ENCODE data around the gene RASGRF2.

Gene RASGRF2

DNA sequence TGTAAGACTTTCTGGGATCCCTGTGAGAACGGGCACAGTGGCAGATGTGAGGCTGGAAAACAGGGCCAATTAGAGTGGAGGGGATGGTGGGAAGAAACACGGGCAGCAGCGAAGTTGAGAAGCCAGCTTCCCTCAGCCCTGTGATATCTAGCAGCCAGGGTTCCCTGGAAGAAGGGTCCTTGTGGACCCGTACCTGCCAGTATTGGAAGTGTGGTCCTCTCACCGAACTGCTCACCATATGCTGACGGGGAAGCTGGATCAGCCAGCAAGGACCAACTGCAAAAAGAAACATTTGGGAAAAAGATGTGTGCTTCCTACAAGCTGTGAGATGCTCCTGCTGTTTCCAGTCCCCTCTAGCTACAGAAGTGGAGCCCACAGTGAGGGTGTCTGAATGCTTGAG lies 286.5 kb downstream of the RASGRF2 start:
- Histone ChIP-seq H3K4me3 (replicated peaks; ENCODE audit: low read depth, low read length) (no peak overlapping the region), H3K36me3 (ENCODE audit: control insufficient read depth, insufficient read depth, low read length) (no peaks in the 10 kb centered on the region), H3K27me3 (replicated peaks; ENCODE audit: control insufficient read depth, insufficient read depth, low read length) (no peaks in the 10 kb centered on the region)
- no peak for TF ChIP-seq CTCF (IDR thresholded peaks at IDR 0.05; ENCODE audit: insufficient read depth, low read length, poor library complexity, severe bottlenecking)
- no peak for DNase-seq (ENCODE audit: extremely low read depth, insufficient read length)

DNA sequence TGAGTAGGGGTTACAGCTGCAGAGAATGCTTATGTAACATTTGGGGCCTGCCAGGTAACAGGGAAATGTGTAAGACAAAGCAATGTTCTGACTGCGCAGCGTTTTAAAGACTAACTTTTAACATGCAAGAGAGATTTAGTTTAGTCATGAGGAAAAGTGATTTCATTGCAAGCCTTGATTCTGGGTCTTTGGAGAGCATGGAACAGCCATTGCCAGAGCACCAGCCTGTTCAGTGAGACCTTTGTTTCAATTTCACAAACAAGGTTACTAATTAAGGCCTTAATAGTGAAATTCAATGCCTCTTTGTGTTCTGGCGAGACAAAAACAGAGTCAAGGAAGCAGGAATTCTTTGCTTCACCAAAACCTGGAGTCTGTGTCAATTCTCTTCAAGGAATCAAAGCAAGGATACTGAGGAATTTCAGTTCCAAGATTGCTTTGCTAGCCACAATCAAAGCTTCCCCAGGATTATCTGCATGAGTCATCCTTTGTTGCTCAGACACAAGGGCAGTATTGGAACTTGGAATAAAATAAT lies 287.3 kb downstream of the RASGRF2 start:
- TF ChIP-seq CTCF (IDR thresholded peaks at IDR 0.05; ENCODE audit: insufficient read depth, low read length, poor library complexity, severe bottlenecking): no peak
- H3K27me3 ChIP-seq (replicated peaks; ENCODE audit: control insufficient read depth, insufficient read depth, low read length): no peaks in the 10 kb centered on the region
- no peak for DNase-seq (ENCODE audit: extremely low read depth, insufficient read length)
- H3K4me3 ChIP-seq (replicated peaks; ENCODE audit: low read depth, low read length): no peak overlapping the region
- no peaks in the 10 kb centered on the region for H3K36me3 ChIP-seq (ENCODE audit: control insufficient read depth, insufficient read depth, low read length)

DNA sequence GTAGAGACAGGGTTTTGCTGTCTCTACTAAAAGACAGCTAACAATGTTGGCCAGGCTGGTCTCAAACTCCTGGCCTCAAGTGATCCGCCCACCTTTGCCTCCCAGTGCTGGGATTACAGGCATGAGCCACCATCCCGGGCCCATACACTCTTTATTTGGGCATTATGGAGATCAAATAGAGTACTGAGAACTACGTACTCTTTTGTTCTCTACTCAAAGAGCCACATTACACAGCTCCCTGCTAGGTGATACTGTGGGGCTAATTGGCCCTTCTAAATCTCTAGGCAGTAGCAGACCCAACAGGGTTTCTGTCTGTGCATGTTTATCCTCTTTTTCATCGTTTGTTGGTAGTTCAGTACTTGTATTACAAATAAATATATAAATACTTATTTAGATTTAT lies 289.1 kb downstream of the RASGRF2 start:
- Histone ChIP-seq H3K4me3 (replicated peaks; ENCODE audit: low read depth, low read length) (no peak overlapping the region), H3K36me3 (ENCODE audit: control insufficient read depth, insufficient read depth, low read length) (no peaks in the 10 kb centered on the region), H3K27me3 (replicated peaks; ENCODE audit: control insufficient read depth, insufficient read depth, low read length) (no peaks in the 10 kb centered on the region)
- TF ChIP-seq CTCF (IDR thresholded peaks at IDR 0.05; ENCODE audit: insufficient read depth, low read length, poor library complexity, severe bottlenecking): no peak
- no peak for DNase-seq (ENCODE audit: extremely low read depth, insufficient read length)

DNA sequence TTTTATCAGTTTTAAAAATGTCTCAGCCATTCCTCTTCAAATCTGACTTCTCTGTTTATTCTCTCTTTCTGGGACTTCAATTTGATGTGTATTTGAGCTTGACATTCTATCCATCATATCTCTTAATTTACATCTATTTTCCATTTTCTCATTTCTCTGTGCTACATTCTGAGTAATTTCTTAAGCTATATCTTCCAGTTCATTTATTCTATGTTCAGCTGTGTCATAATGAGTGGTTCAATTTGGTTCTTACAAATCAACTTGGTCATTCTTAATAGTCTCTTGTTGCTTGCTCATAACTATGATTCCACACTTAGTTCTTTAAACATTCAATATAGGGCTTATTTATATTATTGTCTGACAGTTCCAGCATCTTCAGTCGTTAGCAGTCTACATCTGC lies 289.8 kb downstream of the RASGRF2 start:
- H3K36me3 ChIP-seq (ENCODE audit: control insufficient read depth, insufficient read depth, low read length): no peaks in the 10 kb centered on the region
- no peaks in the 10 kb centered on the region for H3K27me3 ChIP-seq (replicated peaks; ENCODE audit: control insufficient read depth, insufficient read depth, low read length)
- no peak for DNase-seq (ENCODE audit: extremely low read depth, insufficient read length)
- no peak overlapping the region for H3K4me3 ChIP-seq (replicated peaks; ENCODE audit: low read depth, low read length)
- TF ChIP-seq CTCF (IDR thresholded peaks at IDR 0.05; ENCODE audit: insufficient read depth, low read length, poor library complexity, severe bottlenecking): no peak

GRCh38 chr5:81251922-81252321 lies 291.8 kb downstream of the RASGRF2 start:
- Histone ChIP-seq H3K27me3 (replicated peaks; ENCODE audit: control insufficient read depth, insufficient read depth, low read length) (no peaks in the 10 kb centered on the region), H3K4me3 (replicated peaks; ENCODE audit: low read depth, low read length) (no peak overlapping the region), H3K36me3 (ENCODE audit: control insufficient read depth, insufficient read depth, low read length) (no peaks in the 10 kb centered on the region)
- DNase-seq (ENCODE audit: extremely low read depth, insufficient read length): no peak
- TF ChIP-seq CTCF (IDR thresholded peaks at IDR 0.05; ENCODE audit: insufficient read depth, low read length, poor library complexity, severe bottlenecking): no peak

DNA sequence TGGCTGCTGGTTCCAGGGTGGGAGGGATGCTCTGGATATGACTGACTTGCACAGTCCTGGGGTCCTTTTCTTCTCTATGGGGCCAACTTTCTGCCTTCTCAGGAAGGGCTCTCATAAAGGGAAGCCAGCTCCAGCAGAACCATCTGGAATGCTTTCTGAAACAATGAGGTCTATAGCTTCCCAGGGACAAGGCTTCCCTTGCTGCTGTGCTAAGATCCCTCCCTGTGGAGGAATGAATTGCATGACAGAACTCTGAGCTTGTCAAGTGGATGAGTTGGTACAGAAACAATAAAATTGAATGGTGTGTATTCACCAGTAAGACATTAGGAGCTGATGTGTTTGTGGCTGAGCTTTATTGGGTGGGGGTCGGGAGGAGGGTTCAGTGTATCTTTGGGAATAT lies 292.7 kb downstream of the RASGRF2 start:
- H3K36me3 ChIP-seq (ENCODE audit: control insufficient read depth, insufficient read depth, low read length): no peaks in the 10 kb centered on the region
- no peaks in the 10 kb centered on the region for H3K27me3 ChIP-seq (replicated peaks; ENCODE audit: control insufficient read depth, insufficient read depth, low read length)
- no peak for TF ChIP-seq CTCF (IDR thresholded peaks at IDR 0.05; ENCODE audit: insufficient read depth, low read length, poor library complexity, severe bottlenecking)
- no peak overlapping the region for H3K4me3 ChIP-seq (replicated peaks; ENCODE audit: low read depth, low read length)
- no peak for DNase-seq (ENCODE audit: extremely low read depth, insufficient read length)
